ENCODE measurements around the gene DEFB129. TPM values are rescaled to one million over a fixed set of nuclear protein-coding genes. Genes with fewer than 3 reads are reported as not detected.
A peak's percentile ranks its signal among the peaks of the same experiment; 100 is the strongest.

The DEFB129 gene
- total RNA-seq (not detected), polyA plus RNA-seq (not detected), total RNA-seq (not detected)

- no peaks in the 10 kb centered on the region for H3K27me3 ChIP-seq (ENCODE audit: control insufficient read depth in 2 of 2, insufficient read depth in 2 of 2, low read length in 2 of 2)
- peak within 1 kb of the TSS in 9 of 10 donors; percentile 29 to 69 (median 39) for H3K4me3 Mint-ChIP-seq
- no peaks in the 10 kb centered on the region for H3K36me3 ChIP-seq (ENCODE audit: control insufficient read depth in 2 of 3, insufficient read depth in 3 of 3, low read length in 3 of 3)
- peak within 1 kb of the TSS; percentile 44 for H3K27ac ChIP-seq (ENCODE audit: low read depth, low read length)
- peaks cover 8 to 41% (median 29%) of the 10 kb centered on the region in 7 donors for H3K4me1 Mint-ChIP-seq
- peaks cover 0 to 5% (median 0%) of the 10 kb centered on the region in 11 donors for H3K9me3 Mint-ChIP-seq
- ATAC-seq = no peak
- intact Hi-C loops (cut with micrococcal nuclease) = no loop called here
- DNase-seq = no peak
- H3K36me3 Mint-ChIP-seq = peaks cover 0 to 4% (median 0%) of the 10 kb centered on the region in 5 donors
- POLR2A ChIA-PET = interaction anchor here (0.5 to 2.6 kb wide), 6 partner anchors 9 to 73 kb away, joined by 3 to 7 read pairs (median 4); no protein-coding TSS in a partner anchor
- CTCF ChIA-PET = interaction anchor here (0.6 to 1.4 kb wide), 6 partner anchors 10 to 103 kb away, joined by 4 to 6 read pairs (median 5); partner anchors contain the start of gene DEFB132
- peaks cover 0 to 18% (median 0%) of the 10 kb centered on the region in 5 donors for H3K27me3 Mint-ChIP-seq
- H3K4me3 ChIP-seq (ENCODE audit: low read length) = no peak within 1 kb of the TSS
- H3K27ac Mint-ChIP-seq = peak within 1 kb of the TSS; percentile 46 to 95 (median 80)
- H3K9me3 ChIP-seq (ENCODE audit: control insufficient read depth in 2 of 3, low read length in 3 of 3) = no peaks in the 10 kb centered on the region
- H3K4me1 ChIP-seq (ENCODE audit: control insufficient read depth in 2 of 2, insufficient read depth in 2 of 2, low read length in 2 of 2) = peaks cover 0 to 26% of the 10 kb centered on the region in 2 donors
Measured at GRCh38 chr20:226958-227357, at the start of gene DEFB129. TSS of gene DEFB129 (plus strand) at chr20:227258. CDS start at chr20:227289, 31 bp downstream.

GRCh38 chr20:184288-184687 lies 42.8 kb upstream of the DEFB129 start:
- DNase-seq = no peak
- ChIA-PET POLR2A (no interaction called here), CTCF (no interaction called here)
- no peaks in the 10 kb centered on the region for H3K36me3 ChIP-seq (ENCODE audit: control insufficient read depth in 2 of 3, insufficient read depth in 3 of 3, low read length in 3 of 3)
- H3K4me1 ChIP-seq (ENCODE audit: control insufficient read depth in 2 of 2, insufficient read depth in 2 of 2, low read length in 2 of 2) = no peaks in the 10 kb centered on the region
- H3K27ac Mint-ChIP-seq = no peak overlapping the region
- intact Hi-C loops (cut with micrococcal nuclease) = no loop called here
- no peak for ATAC-seq
- peaks cover 2 to 31% (median 16%) of the 10 kb centered on the region in 11 donors for H3K9me3 Mint-ChIP-seq
- H3K4me3 Mint-ChIP-seq = no peak overlapping the region
- peaks cover 0 to 6% (median 0%) of the 10 kb centered on the region in 5 donors for H3K36me3 Mint-ChIP-seq
- H3K9me3 ChIP-seq (ENCODE audit: control insufficient read depth in 2 of 3, low read length in 3 of 3) = no peaks in the 10 kb centered on the region
- H3K4me1 Mint-ChIP-seq = peaks cover 0 to 6% (median 0%) of the 10 kb centered on the region in 7 donors
- no peak overlapping the region for H3K4me3 ChIP-seq (ENCODE audit: low read length)
- H3K27ac ChIP-seq (ENCODE audit: low read depth, low read length) = no peak overlapping the region
- peaks cover 43 to 78% (median 70%) of the 10 kb centered on the region in 5 donors for H3K27me3 Mint-ChIP-seq
- H3K27me3 ChIP-seq (ENCODE audit: control insufficient read depth in 2 of 2, insufficient read depth in 2 of 2, low read length in 2 of 2) = peaks cover 0 to 6% of the 10 kb centered on the region in 2 donors

GRCh38 chr20:187733-188132 lies 39.3 kb upstream of the DEFB129 start:
- Mint-ChIP-seq H3K27me3 (peaks cover 47 to 80% (median 58%) of the 10 kb centered on the region in 5 donors), H3K9me3 (peaks cover 4 to 51% (median 16%) of the 10 kb centered on the region in 11 donors), H3K4me3 (no peak overlapping the region), H3K27ac (no peak overlapping the region), H3K4me1 (peaks cover 0 to 6% (median 0%) of the 10 kb centered on the region in 7 donors), H3K36me3 (peaks cover 0 to 6% (median 0%) of the 10 kb centered on the region in 5 donors)
- no peak for ATAC-seq
- POLR2A ChIA-PET = no interaction called here
- DNase-seq = no peak
- intact Hi-C loops (cut with micrococcal nuclease) = no loop called here
- Histone ChIP-seq H3K27ac (ENCODE audit: low read depth, low read length) (no peak overlapping the region), H3K4me1 (ENCODE audit: control insufficient read depth in 2 of 2, insufficient read depth in 2 of 2, low read length in 2 of 2) (no peaks in the 10 kb centered on the region), H3K27me3 (ENCODE audit: control insufficient read depth in 2 of 2, insufficient read depth in 2 of 2, low read length in 2 of 2) (no peaks in the 10 kb centered on the region), H3K36me3 (ENCODE audit: control insufficient read depth in 2 of 3, insufficient read depth in 3 of 3, low read length in 3 of 3) (no peaks in the 10 kb centered on the region), H3K4me3 (ENCODE audit: low read length) (no peak overlapping the region), H3K9me3 (ENCODE audit: control insufficient read depth in 2 of 3, low read length in 3 of 3) (peaks cover 0 to 3% (median 0%) of the 10 kb centered on the region in 3 experiments)
- CTCF ChIA-PET = no interaction called here

- H3K4me3 Mint-ChIP-seq = no peak within 1 kb of the TSS
Measured at GRCh38 chr20:189611-190010, 37.4 kb upstream of the DEFB129 start, which contains the start of gene DEFB128. TSS of gene DEFB128 (minus strand) at chr20:189711. CDS start at chr20:189623, 88 bp downstream.

DNA sequence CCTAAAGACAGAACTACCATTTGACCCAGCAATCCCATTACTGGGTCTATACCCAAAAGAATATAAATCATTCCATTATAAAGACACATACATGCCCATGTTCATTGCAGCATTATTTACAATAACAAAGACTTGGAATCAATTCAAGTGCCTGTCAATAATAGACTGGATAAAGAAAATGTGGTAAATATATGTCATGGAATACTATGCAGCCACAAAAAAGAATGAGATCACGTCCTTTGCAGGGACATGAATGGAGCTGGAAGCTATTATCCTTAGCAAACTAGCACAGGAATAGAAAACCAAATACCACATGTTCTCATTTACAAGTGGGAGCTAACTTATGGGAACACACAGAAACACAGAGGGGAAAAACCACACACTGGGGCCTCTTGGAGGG lies 28.8 kb upstream of the DEFB129 start:
- Mint-ChIP-seq H3K27me3 (peaks cover 4 to 25% (median 11%) of the 10 kb centered on the region in 5 donors), H3K36me3 (peaks cover 0 to 13% (median 0%) of the 10 kb centered on the region in 5 donors), H3K27ac (no peak overlapping the region), H3K4me1 (peaks cover 0 to 1% (median 0%) of the 10 kb centered on the region in 7 donors), H3K4me3 (no peak overlapping the region), H3K9me3 (peaks cover 0 to 20% (median 2%) of the 10 kb centered on the region in 11 donors)
- intact Hi-C loops (cut with micrococcal nuclease) = no loop called here
- ChIA-PET CTCF (no interaction called here), POLR2A (no interaction called here)
- no peak overlapping the region for H3K4me3 ChIP-seq (ENCODE audit: low read length)
- ATAC-seq = no peak
- DNase-seq = no peak
- H3K27me3 ChIP-seq (ENCODE audit: control insufficient read depth in 2 of 2, insufficient read depth in 2 of 2, low read length in 2 of 2) = no peaks in the 10 kb centered on the region
- no peak overlapping the region for H3K27ac ChIP-seq (ENCODE audit: low read depth, low read length)
- no peaks in the 10 kb centered on the region for H3K36me3 ChIP-seq (ENCODE audit: control insufficient read depth in 2 of 3, insufficient read depth in 3 of 3, low read length in 3 of 3)
- no peaks in the 10 kb centered on the region for H3K4me1 ChIP-seq (ENCODE audit: control insufficient read depth in 2 of 2, insufficient read depth in 2 of 2, low read length in 2 of 2)
- no peaks in the 10 kb centered on the region for H3K9me3 ChIP-seq (ENCODE audit: control insufficient read depth in 2 of 3, low read length in 3 of 3)

More at GRCh38 chr20:189611-190010, 37.4 kb upstream of the DEFB129 start, which contains the start of gene DEFB128:
- ChIA-PET POLR2A (interaction anchor here (0.6 kb wide), 1 partner anchor 104 kb away, joined by 3 read pairs; no protein-coding TSS in a partner anchor), CTCF (interaction anchor here (0.6 kb wide), 1 partner anchor 76 kb away, joined by 3 read pairs; no protein-coding TSS in a partner anchor)
- intact Hi-C loops (cut with micrococcal nuclease) = no loop called here
- Histone ChIP-seq H3K9me3 (ENCODE audit: control insufficient read depth in 2 of 3, low read length in 3 of 3) (peaks cover 0 to 3% (median 0%) of the 10 kb centered on the region in 3 experiments), H3K4me1 (ENCODE audit: control insufficient read depth in 2 of 2, insufficient read depth in 2 of 2, low read length in 2 of 2) (no peaks in the 10 kb centered on the region), H3K4me3 (ENCODE audit: low read length) (no peak within 1 kb of the TSS), H3K36me3 (ENCODE audit: control insufficient read depth in 2 of 3, insufficient read depth in 3 of 3, low read length in 3 of 3) (no peaks in the 10 kb centered on the region), H3K27ac (ENCODE audit: low read depth, low read length) (no peak within 1 kb of the TSS), H3K27me3 (ENCODE audit: control insufficient read depth in 2 of 2, insufficient read depth in 2 of 2, low read length in 2 of 2) (no peaks in the 10 kb centered on the region)
- peaks cover 29 to 61% (median 43%) of the 10 kb centered on the region in 5 donors for H3K27me3 Mint-ChIP-seq
- H3K9me3 Mint-ChIP-seq = peaks cover under 1 to 32% (median 6%) of the 10 kb centered on the region in 11 donors
- H3K4me1 Mint-ChIP-seq = peaks cover 0 to 2% (median 0%) of the 10 kb centered on the region in 7 donors
- ATAC-seq = no peak
- no peak for DNase-seq
- peaks cover 0 to 4% (median 0%) of the 10 kb centered on the region in 5 donors for H3K36me3 Mint-ChIP-seq
- no peak within 1 kb of the TSS for H3K27ac Mint-ChIP-seq

DNA sequence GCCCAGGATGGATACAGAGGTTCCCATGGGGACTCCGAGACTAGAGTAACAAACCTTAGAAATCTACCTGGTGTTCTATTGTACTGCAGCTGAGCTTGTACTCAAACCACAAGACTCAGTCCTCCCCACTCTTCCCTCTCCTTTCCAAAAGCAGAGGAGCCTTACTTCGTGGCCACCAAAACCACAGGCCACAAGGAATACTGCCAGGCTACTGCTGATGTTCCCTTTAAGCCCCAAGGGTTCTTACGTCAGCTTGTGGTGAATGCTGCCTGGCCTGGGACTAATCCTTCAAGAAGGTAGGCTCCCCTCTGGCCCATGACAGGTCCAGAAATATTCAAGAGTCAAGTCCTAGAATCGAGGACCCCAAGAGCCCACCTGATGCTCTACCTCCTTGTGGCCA lies 27.1 kb upstream of the DEFB129 start:
- H3K36me3 Mint-ChIP-seq = peaks cover 0 to 13% (median 0%) of the 10 kb centered on the region in 5 donors
- no peaks in the 10 kb centered on the region for H3K4me1 ChIP-seq (ENCODE audit: control insufficient read depth in 2 of 2, insufficient read depth in 2 of 2, low read length in 2 of 2)
- H3K27me3 Mint-ChIP-seq = peaks cover 9 to 25% (median 18%) of the 10 kb centered on the region in 5 donors
- H3K4me3 Mint-ChIP-seq = no peak overlapping the region
- DNase-seq (no peak), ATAC-seq (no peak)
- no peaks in the 10 kb centered on the region for H3K9me3 ChIP-seq (ENCODE audit: control insufficient read depth in 2 of 3, low read length in 3 of 3)
- no peak overlapping the region for H3K27ac Mint-ChIP-seq
- H3K36me3 ChIP-seq (ENCODE audit: control insufficient read depth in 2 of 3, insufficient read depth in 3 of 3, low read length in 3 of 3) = no peaks in the 10 kb centered on the region
- H3K27me3 ChIP-seq (ENCODE audit: control insufficient read depth in 2 of 2, insufficient read depth in 2 of 2, low read length in 2 of 2) = no peaks in the 10 kb centered on the region
- H3K27ac ChIP-seq (ENCODE audit: low read depth, low read length) = no peak overlapping the region
- no peak overlapping the region for H3K4me3 ChIP-seq (ENCODE audit: low read length)
- intact Hi-C loops (cut with micrococcal nuclease) = no loop called here
- POLR2A ChIA-PET = no interaction called here
- peaks cover 0 to 20% (median 2%) of the 10 kb centered on the region in 11 donors for H3K9me3 Mint-ChIP-seq
- H3K4me1 Mint-ChIP-seq = peaks cover 0 to 1% (median 0%) of the 10 kb centered on the region in 7 donors
- CTCF ChIA-PET = no interaction called here
